HepG2 (cell line): ENCODE results near the gene VSIG10L. TPM values are rescaled to one million over a fixed set of nuclear protein-coding genes. Genes with fewer than 3 reads are reported as not detected.
A peak's percentile ranks its signal among the peaks of the same experiment; 100 is the strongest.

ENCODE experiments used
- AGO2 ChIP-seq: fragments of 200-400 bp; formaldehyde crosslinking; optimal IDR thresholded peaks from 2 replicates; pipeline ENCODE3; 2017; ENCODE audit warnings: mild to moderate bottlenecking, low read depth, low read length, moderate library complexity
- ATF2 ChIP-seq: sonication (generic); formaldehyde crosslinking; IDR thresholded peaks from 2 replicates; pipeline ENCODE4 v1.4.0; 2020; ENCODE audit warnings: missing genetic modification reagents
- CEBPB ChIP-seq: IDR thresholded peaks from 2 replicates; pipeline ENCODE4 v1.6.1; 2011; ENCODE audit warnings: low read depth, low read length, improper control_type of control experiment, borderline replicate concordance
- CEBPG ChIP-seq: IDR thresholded peaks from 2 replicates; pipeline ENCODE4 v1.6.1; 2016
- CREM ChIP-seq, 2 experiments: sonication (generic) in 1 of 2; formaldehyde crosslinking in 1 of 2; IDR thresholded peaks; 2 replicates each; pipeline versions ENCODE4 v1.4.0 to v1.6.1; 2016 to 2020; ENCODE audit warnings: antibody characterized with exemption in 1 of 2, mild to moderate bottlenecking in 1 of 2, missing genetic modification reagents in 1 of 2
- EHMT2 ChIP-seq: fragments of 200-600 bp; sonication (generic); IDR thresholded peaks from 2 replicates; pipeline ENCODE4 v1.7.0; 2017; ENCODE audit warnings: antibody characterized with exemption, low read depth, low read length, borderline replicate concordance
- ETV6 ChIP-seq: sonication (generic); formaldehyde crosslinking; conservative IDR thresholded peaks from 2 replicates; pipeline ENCODE4 v1.4.0; 2020; ENCODE audit warnings: missing genetic modification reagents
- FIP1L1 ChIP-seq: fragments of 200-400 bp; formaldehyde crosslinking; IDR thresholded peaks from 2 replicates; pipeline ENCODE4 v1.6.1; 2018; ENCODE audit warnings: low read depth, mild to moderate bottlenecking, low read length, moderate library complexity, borderline replicate concordance; ENCODE audit not compliant: insufficient read depth
- HMG20B ChIP-seq: conservative IDR thresholded peaks from 2 replicates; pipeline ENCODE4 v1.6.1; 2016; ENCODE audit warnings: missing genetic modification reagents, missing compliant biosample characterization
- HNF4A ChIP-seq: sonication (generic); formaldehyde crosslinking; IDR thresholded peaks from 2 replicates; pipeline ENCODE4 v1.4.0; 2020; ENCODE audit warnings: missing genetic modification reagents
- IKZF1 ChIP-seq: fragments of 450-650 bp; IDR thresholded peaks from 2 replicates; pipeline ENCODE4 v1.7.1; 2016
- MAZ ChIP-seq, 2 experiments: sonication (generic) in 1 of 2; formaldehyde crosslinking in 1 of 2; IDR thresholded peaks; 2 replicates each; pipeline versions ENCODE4 v1.5.0 to v1.6.1; 2012 to 2020; ENCODE audit warnings: low read depth in 2 of 2, mild to moderate bottlenecking in 2 of 2, borderline replicate concordance in 1 of 2, improper control_type of control experiment in 1 of 2, low read length in 1 of 2, missing genetic modification reagents in 1 of 2, moderate library complexity in 1 of 2
- NFIB ChIP-seq: sonication (generic); formaldehyde crosslinking; IDR thresholded peaks from 2 replicates; pipeline ENCODE4 v1.9.0; 2021; ENCODE audit warnings: missing genetic modification reagents, mild to moderate bottlenecking, borderline replicate concordance
- RFXAP ChIP-seq: sonication (generic); formaldehyde crosslinking; IDR thresholded peaks from 2 replicates; pipeline ENCODE4 v1.4.0; 2020; ENCODE audit warnings: missing genetic modification reagents, borderline replicate concordance
- SMYD3 ChIP-seq: sonication (generic); formaldehyde crosslinking; IDR thresholded peaks from 2 replicates; pipeline ENCODE4 v1.8.1; 2023; ENCODE audit warnings: mild to moderate bottlenecking, missing genetic modification reagents
- ZMAT5 ChIP-seq: sonication (generic); formaldehyde crosslinking; IDR thresholded peaks from 2 replicates; pipeline ENCODE4 v1.5.0; 2020; ENCODE audit warnings: mild to moderate bottlenecking, low read depth, missing genetic modification reagents, borderline replicate concordance
- ZNF160 ChIP-seq: sonication (generic); formaldehyde crosslinking; IDR thresholded peaks from 2 replicates; pipeline ENCODE4 v1.8.0; 2022; ENCODE audit warnings: mild to moderate bottlenecking, inconsistent platforms, missing genetic modification reagents
- ZNF337 ChIP-seq: sonication (generic); formaldehyde crosslinking; IDR thresholded peaks from 2 replicates; pipeline ENCODE4 v1.5.1; 2020; ENCODE audit warnings: missing genetic modification reagents, low read depth, mild to moderate bottlenecking, borderline replicate concordance
- ZNF543 ChIP-seq: sonication (generic); formaldehyde crosslinking; IDR thresholded peaks from 2 replicates; pipeline ENCODE4 v1.4.0; 2020; ENCODE audit warnings: mild to moderate bottlenecking, missing genetic modification reagents
- ZNF552 ChIP-seq: sonication (generic); formaldehyde crosslinking; IDR thresholded peaks from 2 replicates; pipeline ENCODE4 v1.9.0; 2022; ENCODE audit warnings: missing genetic modification reagents, mild to moderate bottlenecking, borderline replicate concordance
- ZNF747 ChIP-seq: sonication (generic); formaldehyde crosslinking; IDR thresholded peaks from 2 replicates; pipeline ENCODE4 v1.8.1; 2023; ENCODE audit warnings: missing genetic modification reagents, mild to moderate bottlenecking, borderline replicate concordance
- ZNF768 ChIP-seq: sonication (generic); formaldehyde crosslinking; IDR thresholded peaks from 2 replicates; pipeline ENCODE4 v1.4.0; 2020; ENCODE audit warnings: missing genetic modification reagents
- ZSCAN9 ChIP-seq: IDR thresholded peaks from 2 replicates; pipeline ENCODE4 v1.6.1; 2016; ENCODE audit warnings: borderline replicate concordance
- ZZZ3 ChIP-seq: sonication (generic); formaldehyde crosslinking; IDR thresholded peaks from 2 replicates; pipeline ENCODE4 v1.4.0; 2020; ENCODE audit warnings: missing genetic modification reagents, mild to moderate bottlenecking, borderline replicate concordance
- polyA plus RNA-seq, 8 experiments: library from polyadenylated mRNA; depleted of rRNA in 3 of 8; stranded (reverse) in 7 of 8; unstranded in 1 of 8; fragments of >200 nt; fragmentation: Illumina TruSeq in 4 of 8; extraction: Trizol in 4 of 8; gene quantifications; 2 replicates each; pipeline versions ENCODE4 v1.2.1 to v1.2.3, GENCODE V29; 2011 to 2016; ENCODE audit warnings: low read depth in 4 of 8, missing spikeins in 1 of 8, mixed read lengths in 1 of 8; ENCODE audit not compliant: insufficient read depth in 1 of 8
- total RNA-seq, 5 experiments: library from RNA; depleted of rRNA; stranded (reverse); fragments of >200 nt; fragmentation: Illumina TruSeq; extraction: Trizol; gene quantifications; 2 replicates each; pipeline ENCODE4 v1.2.3, GENCODE V29; 2016; ENCODE audit warnings: low read depth in 1 of 5
- TF ChIP-seq, protein P1 (sequence below): sonication (generic); formaldehyde crosslinking; IDR thresholded peaks from 2 replicates; pipeline ENCODE4 v1.9.0; 2021; ENCODE audit warnings: missing genetic modification reagents, borderline replicate concordance
- TF ChIP-seq, protein P2 (sequence below), 2 experiments: fragments of 450-650 bp in 1 of 2; sonication (generic) in 1 of 2; formaldehyde crosslinking; IDR thresholded peaks; 2 replicates each; pipeline versions ENCODE4 v1.5.0 to v1.8.0; 2020 to 2022; ENCODE audit warnings: mild to moderate bottlenecking in 1 of 2, missing genetic modification reagents in 1 of 2

Gene VSIG10L
- total and polyA plus RNA-seq, 2 of the 13 experiments (the other 11 are each of a cell fraction or from before 2014, with no cell fraction given) = 2.7 to 8.5 TPM

DNA sequence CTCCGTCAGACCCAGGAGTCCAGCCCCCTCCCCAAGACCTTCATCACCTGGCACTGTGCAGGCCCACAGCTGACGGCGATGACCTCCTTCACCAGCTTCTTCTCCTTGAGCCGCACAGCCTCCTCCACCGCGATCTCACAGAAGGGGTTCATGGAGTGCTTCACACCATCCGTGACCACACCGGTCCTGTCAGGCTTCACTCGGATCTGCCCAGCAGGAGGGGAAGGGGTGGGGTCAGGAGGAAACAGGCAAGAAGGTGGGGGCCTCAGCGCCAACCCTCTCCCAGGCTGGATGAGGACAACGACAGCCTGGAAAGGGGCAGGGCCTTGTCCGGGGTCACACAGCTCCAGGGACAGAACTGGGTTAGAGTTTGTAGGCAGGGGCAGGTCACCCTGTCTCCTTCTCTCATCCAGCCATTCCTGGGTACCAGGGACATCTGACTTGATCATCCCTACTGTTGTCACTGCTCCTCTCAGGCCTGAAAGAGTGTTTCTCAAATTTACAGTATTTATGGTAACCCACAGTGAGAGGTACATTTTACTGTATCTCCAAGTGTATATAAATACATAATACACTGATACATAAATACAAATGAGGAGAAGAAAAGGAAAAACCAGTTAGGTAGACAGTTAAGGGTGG is 12.3 kb upstream of the VSIG10L start (continued):
- TF ChIP-seq ATF2 (CRISPR knock-in tag) = no peak
- no peak for TF ChIP-seq ZNF337 (CRISPR knock-in tag)
- TF ChIP-seq EHMT2 = no peak
- TF ChIP-seq, protein P1, sequence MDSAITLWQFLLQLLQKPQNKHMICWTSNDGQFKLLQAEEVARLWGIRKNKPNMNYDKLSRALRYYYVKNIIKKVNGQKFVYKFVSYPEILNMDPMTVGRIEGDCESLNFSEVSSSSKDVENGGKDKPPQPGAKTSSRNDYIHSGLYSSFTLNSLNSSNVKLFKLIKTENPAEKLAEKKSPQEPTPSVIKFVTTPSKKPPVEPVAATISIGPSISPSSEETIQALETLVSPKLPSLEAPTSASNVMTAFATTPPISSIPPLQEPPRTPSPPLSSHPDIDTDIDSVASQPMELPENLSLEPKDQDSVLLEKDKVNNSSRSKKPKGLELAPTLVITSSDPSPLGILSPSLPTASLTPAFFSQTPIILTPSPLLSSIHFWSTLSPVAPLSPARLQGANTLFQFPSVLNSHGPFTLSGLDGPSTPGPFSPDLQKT (CRISPR knock-in tag) = no peak
- no peak for TF ChIP-seq CREM (IDR thresholded peaks at IDR 0.05)
- no peak for TF ChIP-seq CREM (CRISPR knock-in tag; IDR thresholded peaks at IDR 0.05)
- no peak for TF ChIP-seq ZNF747
- TF ChIP-seq ZMAT5 (CRISPR knock-in tag) = no peak
- 0 out of 2 replicates have a peak, but pooled peaks have one; percentile 4 for TF ChIP-seq HMG20B (CRISPR knock-in tag)
- TF ChIP-seq RFXAP (CRISPR knock-in tag) = no peak; the same call in 1 of the 2 replicates
- no peak for TF ChIP-seq ZNF543 (CRISPR knock-in tag)
- TF ChIP-seq FIP1L1 = no peak
- no peak for TF ChIP-seq ZSCAN9 (CRISPR knock-in tag)
- no peak for TF ChIP-seq IKZF1
- no peak for TF ChIP-seq ZZZ3 (CRISPR knock-in tag)
- peak; percentile 90 for TF ChIP-seq AGO2
- peak; percentile 66; the same call in 1 of the 2 replicates for TF ChIP-seq SMYD3 (CRISPR knock-in tag)
- TF ChIP-seq NFIB (CRISPR knock-in tag) = no peak
- TF ChIP-seq, protein P2, sequence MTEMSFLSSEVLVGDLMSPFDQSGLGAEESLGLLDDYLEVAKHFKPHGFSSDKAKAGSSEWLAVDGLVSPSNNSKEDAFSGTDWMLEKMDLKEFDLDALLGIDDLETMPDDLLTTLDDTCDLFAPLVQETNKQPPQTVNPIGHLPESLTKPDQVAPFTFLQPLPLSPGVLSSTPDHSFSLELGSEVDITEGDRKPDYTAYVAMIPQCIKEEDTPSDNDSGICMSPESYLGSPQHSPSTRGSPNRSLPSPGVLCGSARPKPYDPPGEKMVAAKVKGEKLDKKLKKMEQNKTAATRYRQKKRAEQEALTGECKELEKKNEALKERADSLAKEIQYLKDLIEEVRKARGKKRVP (CRISPR knock-in tag; IDR thresholded peaks at IDR 0.05) = no peak
- TF ChIP-seq ZNF160 = no peak
- TF ChIP-seq CEBPB = no peak
- TF ChIP-seq ZNF768 (CRISPR knock-in tag) = peak; percentile 74
- TF ChIP-seq MAZ (IDR thresholded peaks at IDR 0.05; ENCODE audit: borderline replicate concordance, low read depth, low read length) = peak; percentile 80; the same call in 1 of the 2 replicates
- no peak for TF ChIP-seq MAZ (CRISPR knock-in tag; IDR thresholded peaks at IDR 0.05; ENCODE audit: low read depth)
- TF ChIP-seq ZNF552 (CRISPR knock-in tag) = no peak
- no peak for TF ChIP-seq ETV6
- no peak for TF ChIP-seq CEBPG
- no peak for TF ChIP-seq HNF4A (CRISPR knock-in tag)
